GM12872 (cell line): ENCODE measurements around the gene SCG2.

ENCODE experiments used
- CTCF ChIP-seq: IDR thresholded peaks from 3 replicates; pipeline ENCODE4 v1.5.1; 2011; ENCODE audit warnings: low read depth, mild to moderate bottlenecking, low read length, moderate library complexity; ENCODE audit not compliant: insufficient read depth

The SCG2 gene

GRCh38 chr2:223621901-223622300, 19.7 kb upstream of the SCG2 start:
- TF ChIP-seq CTCF: no peak

- TF ChIP-seq CTCF: no peak
Observed at GRCh38 chr2:223619486-223620129, 17.4 kb upstream of the SCG2 start.

GRCh38 chr2:223618172-223619035, 16.2 kb upstream of the SCG2 start:
- no peak for TF ChIP-seq CTCF

GRCh38 chr2:223614534-223614933, 12.4 kb upstream of the SCG2 start:
- no peak for TF ChIP-seq CTCF

GRCh38 chr2:223613017-223613950, 11.1 kb upstream of the SCG2 start:
- TF ChIP-seq CTCF: no peak

- no peak for TF ChIP-seq CTCF
Observed at GRCh38 chr2:223612501-223612900, 10.3 kb upstream of the SCG2 start.

- no peak for TF ChIP-seq CTCF
Observed at GRCh38 chr2:223611061-223611460, 8.9 kb upstream of the SCG2 start.
